CD4-positive, CD25-positive, alpha-beta regulatory T cell (primary cell): ENCODE measurements around the gene F8. TPM values are rescaled to one million over a fixed set of nuclear protein-coding genes. Genes with fewer than 3 reads are reported as not detected.
A peak's percentile ranks its signal among the peaks of the same experiment; 100 is the strongest.

Experiments
- ATAC-seq, 2 donors: fragments of 150-1000 bp; cut with Tn5 transposase; one replicate each; pipeline ENCODE4 v1.10.0; 2021; ENCODE audit warnings: low read depth in 2 of 2, moderate number of reproducible peaks in 2 of 2, moderate library complexity in 1 of 2
- DNase-seq, 3 donors: peaks; one replicate each; pipeline versions ENCODE4 v3.0.0 to v3.0.0-alpha.2; 2012 to 2022; ENCODE audit warnings: mixed read lengths in 1 of 3
- H3K27ac ChIP-seq: one replicate; pipeline ENCODE4 v1.7.0; 2013; ENCODE audit warnings: mild to moderate bottlenecking, low read length; ENCODE audit not compliant: insufficient read depth, poor library complexity, severe bottlenecking
- H3K27me3 ChIP-seq: one replicate; pipeline ENCODE4 v1.7.0; 2013; ENCODE audit warnings: low read length; ENCODE audit not compliant: control insufficient read depth, insufficient read depth
- H3K36me3 ChIP-seq: one replicate; pipeline ENCODE4 v1.7.0; 2013; ENCODE audit warnings: mild to moderate bottlenecking, low read length, moderate library complexity; ENCODE audit not compliant: control insufficient read depth, insufficient read depth
- H3K4me1 ChIP-seq: 2 replicates; pipeline ENCODE4 v1.7.0; 2013; ENCODE audit warnings: mild to moderate bottlenecking, low read length; ENCODE audit not compliant: insufficient read depth, control insufficient read depth, poor library complexity, severe bottlenecking
- H3K4me3 ChIP-seq: one replicate; pipeline ENCODE4 v1.7.0; 2013; ENCODE audit warnings: low read depth, mild to moderate bottlenecking, low read length, moderate library complexity
- H3K9me3 ChIP-seq, 2 experiments: 1 replicate in 1 of 2; 2 replicates in 1 of 2; pipeline ENCODE4 v1.7.0; 2013; ENCODE audit warnings: low read length in 2 of 2, mild to moderate bottlenecking in 1 of 2, moderate library complexity in 1 of 2; ENCODE audit not compliant: control insufficient read depth in 2 of 2
- H3K27ac Mint-ChIP-seq, 3 donors: one replicate each; pipeline ENCODE4 v1.8.0; 2020 to 2022; ENCODE audit warnings: mild to moderate bottlenecking in 3 of 3, mixed read lengths in 3 of 3, moderate library complexity in 2 of 3
- H3K27me3 Mint-ChIP-seq: one replicate; pipeline ENCODE4 v1.8.0; 2022; ENCODE audit warnings: mild to moderate bottlenecking, mixed read lengths
- H3K36me3 Mint-ChIP-seq: one replicate; pipeline ENCODE4 v1.8.0; 2020; ENCODE audit warnings: mixed read lengths
- H3K4me1 Mint-ChIP-seq, 4 donors: one replicate each; pipeline ENCODE4 v1.8.0; 2020 to 2022; ENCODE audit warnings: mixed read lengths in 4 of 4, mild to moderate bottlenecking in 1 of 4
- H3K4me3 Mint-ChIP-seq, 4 donors: one replicate each; pipeline ENCODE4 v1.8.0; 2020 to 2022; ENCODE audit warnings: mild to moderate bottlenecking in 4 of 4, mixed read lengths in 4 of 4, moderate library complexity in 3 of 4
- H3K9me3 Mint-ChIP-seq, 7 donors: one replicate each; pipeline ENCODE4 v1.8.0; 2020 to 2022; ENCODE audit warnings: mixed read lengths in 7 of 7, mild to moderate bottlenecking in 3 of 7, moderate library complexity in 2 of 7
- polyA plus RNA-seq, 4 donors: library from polyadenylated mRNA; unstranded; fragments of 300-500 nt; fragmentation: Illumina TruSeq; gene quantifications; one replicate each; pipeline ENCODE4 v1.2.3, GENCODE V29; 2021
- total RNA-seq: library from RNA; stranded (reverse); gene quantifications from one replicate; pipeline ENCODE4 v1.2.3, GENCODE V29; 2022

F8 gene
- total and polyA plus RNA-seq, 5 donors from 2014 or later = 0.89 to 7.3 (median 4.3) TPM

GRCh38 chrX:155052738-155053498 lies 30.4 kb upstream of the F8 start:
- Mint-ChIP-seq H3K4me3 (no peak overlapping the region), H3K36me3 (peaks cover 12% of the 10 kb centered on the region), H3K27me3 (no peaks in the 10 kb centered on the region), H3K27ac (peak overlapping the region in 2 of 3 donors; percentile 39 to 94), H3K4me1 (peaks cover 0 to 28% (median 5%) of the 10 kb centered on the region in 4 donors), H3K9me3 (no peaks in the 10 kb centered on the region)
- DNase-seq (no peak), ATAC-seq (no peak)
- H3K36me3 ChIP-seq = peaks cover 10% of the 10 kb centered on the region
- no peaks in the 10 kb centered on the region for H3K27me3 ChIP-seq
- H3K4me3 ChIP-seq = no peak overlapping the region
- H3K27ac ChIP-seq = no peak overlapping the region
- no peaks in the 10 kb centered on the region for H3K9me3 ChIP-seq
- peaks cover 12% of the 10 kb centered on the region for H3K4me1 ChIP-seq

GRCh38 chrX:155048977-155049619 lies 26.6 kb upstream of the F8 start:
- H3K4me3 Mint-ChIP-seq = no peak overlapping the region
- peaks cover 12% of the 10 kb centered on the region for H3K36me3 Mint-ChIP-seq
- H3K27ac Mint-ChIP-seq = peak overlapping the region in 1 of 3 donors; percentile 1

GRCh38 chrX:155046811-155047528 lies 24.4 kb upstream of the F8 start:
- Mint-ChIP-seq H3K36me3 (peaks cover 5% of the 10 kb centered on the region), H3K4me1 (peaks cover 0 to 16% (median 8%) of the 10 kb centered on the region in 4 donors), H3K9me3 (no peaks in the 10 kb centered on the region), H3K27ac (no peak overlapping the region), H3K27me3 (no peaks in the 10 kb centered on the region), H3K4me3 (no peak overlapping the region)
- no peaks in the 10 kb centered on the region for H3K27me3 ChIP-seq
- ATAC-seq (no peak), DNase-seq (no peak)
- no peaks in the 10 kb centered on the region for H3K9me3 ChIP-seq
- H3K36me3 ChIP-seq = peaks cover 16% of the 10 kb centered on the region
- no peak overlapping the region for H3K4me3 ChIP-seq
- no peak overlapping the region for H3K27ac ChIP-seq
- no peaks in the 10 kb centered on the region for H3K4me1 ChIP-seq

More at GRCh38 chrX:155048977-155049619, 26.6 kb upstream of the F8 start:
- DNase-seq = peak; percentile 18 to 60 (median 34)
- no peak overlapping the region for H3K27ac ChIP-seq
- peaks cover 16% of the 10 kb centered on the region for H3K36me3 ChIP-seq
- ATAC-seq = no peak
- no peaks in the 10 kb centered on the region for H3K27me3 ChIP-seq
- no peaks in the 10 kb centered on the region for H3K27me3 Mint-ChIP-seq
- no peaks in the 10 kb centered on the region for H3K9me3 ChIP-seq
- no peaks in the 10 kb centered on the region for H3K4me1 ChIP-seq
- H3K4me3 ChIP-seq = no peak overlapping the region
- H3K9me3 Mint-ChIP-seq = no peaks in the 10 kb centered on the region
- peaks cover 0 to 14% (median 8%) of the 10 kb centered on the region in 4 donors for H3K4me1 Mint-ChIP-seq

GRCh38 chrX:155046129-155046810 lies 23.7 kb upstream of the F8 start:
- DNase-seq (no peak), ATAC-seq (no peak)
- H3K4me3 ChIP-seq = no peak overlapping the region
- H3K36me3 ChIP-seq = peaks cover 12% of the 10 kb centered on the region
- no peak overlapping the region for H3K27ac ChIP-seq
- H3K36me3 Mint-ChIP-seq = no peaks in the 10 kb centered on the region
- no peak overlapping the region for H3K4me3 Mint-ChIP-seq
- no peaks in the 10 kb centered on the region for H3K27me3 ChIP-seq
- no peaks in the 10 kb centered on the region for H3K27me3 Mint-ChIP-seq
- H3K9me3 Mint-ChIP-seq = no peaks in the 10 kb centered on the region
- H3K4me1 Mint-ChIP-seq = peaks cover 0 to 16% (median 8%) of the 10 kb centered on the region in 4 donors
- no peak overlapping the region for H3K27ac Mint-ChIP-seq
- H3K4me1 ChIP-seq = no peaks in the 10 kb centered on the region
- no peaks in the 10 kb centered on the region for H3K9me3 ChIP-seq

GRCh38 chrX:155035688-155036087 lies 13.2 kb upstream of the F8 start:
- ATAC-seq (no peak), DNase-seq (no peak)
- H3K4me3 ChIP-seq = no peak overlapping the region
- Mint-ChIP-seq H3K9me3 (peaks cover 0 to 6% (median 0%) of the 10 kb centered on the region in 7 donors), H3K4me1 (peaks cover 10 to 28% (median 17%) of the 10 kb centered on the region in 4 donors), H3K36me3 (peaks cover 20% of the 10 kb centered on the region), H3K4me3 (no peak overlapping the region), H3K27ac (no peak overlapping the region), H3K27me3 (no peaks in the 10 kb centered on the region)
- H3K9me3 ChIP-seq = peaks cover 0 to 2% of the 10 kb centered on the region in 2 experiments
- H3K27ac ChIP-seq = no peak overlapping the region
- H3K36me3 ChIP-seq = peaks cover 15% of the 10 kb centered on the region
- no peaks in the 10 kb centered on the region for H3K27me3 ChIP-seq
- no peaks in the 10 kb centered on the region for H3K4me1 ChIP-seq

GRCh38 chrX:155031657-155032056 lies 9.1 kb upstream of the F8 start:
- H3K4me3 ChIP-seq = no peak overlapping the region
- H3K4me1 Mint-ChIP-seq = peaks cover 12 to 33% (median 14%) of the 10 kb centered on the region in 4 donors
- H3K36me3 Mint-ChIP-seq = peaks cover 16% of the 10 kb centered on the region
- H3K27ac ChIP-seq = no peak overlapping the region
- ATAC-seq = no peak
- peak overlapping the region in 2 of 3 donors; percentile 63 for H3K27ac Mint-ChIP-seq
- no peak overlapping the region for H3K4me3 Mint-ChIP-seq
- H3K36me3 ChIP-seq = peaks cover 15% of the 10 kb centered on the region
- peaks cover 2% of the 10 kb centered on the region for H3K27me3 Mint-ChIP-seq
- DNase-seq = no peak
- no peaks in the 10 kb centered on the region for H3K27me3 ChIP-seq
- peaks cover 0 to 2% of the 10 kb centered on the region in 2 experiments for H3K9me3 ChIP-seq
- peaks cover 7% of the 10 kb centered on the region for H3K4me1 ChIP-seq
- peaks cover 0 to 6% (median 0%) of the 10 kb centered on the region in 7 donors for H3K9me3 Mint-ChIP-seq

GRCh38 chrX:155028877-155029291 lies 6.4 kb upstream of the F8 start:
- H3K4me1 Mint-ChIP-seq = peaks cover 12 to 31% (median 15%) of the 10 kb centered on the region in 4 donors
- Histone ChIP-seq H3K36me3 (no peaks in the 10 kb centered on the region), H3K4me1 (peaks cover 7% of the 10 kb centered on the region), H3K9me3 (no peaks in the 10 kb centered on the region), H3K4me3 (no peak overlapping the region), H3K27me3 (no peaks in the 10 kb centered on the region), H3K27ac (no peak overlapping the region)
- ATAC-seq = no peak
- H3K36me3 Mint-ChIP-seq = no peaks in the 10 kb centered on the region
- peak overlapping the region in 1 of 3 donors; percentile 92 for H3K27ac Mint-ChIP-seq
- peak overlapping the region; percentile 42 to 90 (median 64) for H3K4me3 Mint-ChIP-seq
- peaks cover 11% of the 10 kb centered on the region for H3K27me3 Mint-ChIP-seq
- no peak for DNase-seq
- H3K9me3 Mint-ChIP-seq = no peaks in the 10 kb centered on the region
